Mucosa of gallbladder (tissue), 1 donor: ENCODE data around the gene OTOGL. TPM values are rescaled to one million over a fixed set of nuclear protein-coding genes. Genes with fewer than 3 reads are reported as not detected.
"Not testable (repeated sequence)": the region's sequence is repeated elsewhere in the genome, so short reads cannot be mapped to it uniquely, and the experiment has no call there.

ENCODE experiments used
- DNase-seq: peaks from one replicate; pipeline ENCODE4 v3.0.0-alpha.2; 2020; ENCODE audit warnings: low spot score
- total RNA-seq: library from RNA; stranded (reverse); gene quantifications from one replicate; pipeline ENCODE4 v1.2.1, GENCODE V29; 2021
- donor health status: DM: no; HTN: no; CAD: no.

Gene OTOGL
- total RNA-seq, 1 donor from 2014 or later = 0.20 TPM

DNA sequence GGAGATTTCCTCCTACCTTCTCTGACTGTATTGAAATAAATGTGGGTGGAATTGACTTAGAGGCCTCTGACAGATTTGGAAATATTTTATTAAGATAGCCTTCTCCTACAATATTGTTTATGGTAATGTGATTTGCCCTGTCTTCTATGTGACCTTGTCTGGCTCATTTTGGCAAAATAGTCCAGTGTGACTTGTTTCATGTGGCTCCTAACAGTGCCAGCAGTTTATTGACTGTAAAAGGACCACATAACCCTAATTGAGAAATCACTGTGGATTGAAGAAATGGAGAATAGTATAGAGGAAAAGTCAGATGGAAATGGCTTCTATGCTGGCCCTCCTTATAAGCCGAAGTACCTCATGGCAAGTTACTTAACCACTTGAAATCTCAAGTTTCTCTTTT, 173.8 kb downstream of the OTOGL start:
- DNase-seq = no peak

DNA sequence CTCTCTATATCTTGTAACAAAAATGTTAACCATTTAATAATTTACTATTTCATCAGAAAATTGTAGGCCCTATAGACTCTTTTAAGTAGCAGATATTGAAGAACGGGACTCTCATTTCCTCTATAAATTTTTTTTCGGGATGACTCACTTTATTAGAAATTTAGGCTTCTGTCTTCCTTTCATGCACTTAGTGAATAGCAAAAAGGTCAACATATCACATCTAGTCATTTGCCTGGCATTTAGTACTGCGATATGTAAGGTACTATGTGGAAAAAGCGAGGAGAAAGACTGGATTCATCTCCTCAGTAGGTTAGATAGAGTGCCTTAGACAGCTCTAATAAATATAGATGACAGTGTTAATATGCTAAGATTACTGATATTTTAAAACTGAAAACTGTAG, 178.4 kb downstream of the OTOGL start:
- no peak for DNase-seq

DNA sequence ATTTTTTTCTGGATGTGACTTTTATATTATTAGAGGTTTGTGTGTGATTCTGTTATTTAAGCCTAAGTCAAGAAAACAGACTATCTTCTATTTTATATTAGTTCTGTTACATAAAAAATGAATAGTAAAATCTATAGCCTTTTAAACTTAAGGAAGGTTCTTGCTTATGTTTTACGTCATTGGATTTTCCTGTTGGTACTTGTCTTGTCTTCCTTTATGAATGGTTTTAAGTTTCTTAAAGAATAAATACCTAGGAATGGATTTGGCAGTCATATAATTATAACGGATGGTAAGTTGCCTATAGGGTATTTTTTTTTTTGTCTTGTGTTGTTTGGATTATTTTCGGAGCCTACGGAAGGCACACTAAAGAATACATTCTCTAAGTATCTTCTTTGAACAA, 182.9 kb downstream of the OTOGL start:
- no peak for DNase-seq

DNA sequence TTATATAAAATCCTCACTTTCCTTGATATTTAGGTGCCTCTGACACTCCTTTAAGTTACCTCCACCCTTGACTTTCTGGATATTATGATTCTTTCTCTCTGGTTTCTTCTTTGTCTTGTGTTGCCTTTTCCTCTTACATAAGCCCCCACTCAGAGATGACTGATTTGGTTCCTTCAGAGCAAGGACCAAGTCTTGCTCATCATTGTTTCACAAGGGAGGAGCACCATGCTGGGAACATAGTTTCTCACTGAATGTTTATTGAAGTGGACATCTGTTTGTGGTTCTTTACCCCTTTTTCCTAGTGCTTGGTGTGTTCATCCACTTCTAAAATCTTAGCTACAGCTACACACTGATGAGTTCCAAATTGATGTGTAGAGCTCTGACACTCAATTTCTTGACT, 183.4 kb downstream of the OTOGL start:
- DNase-seq = no peak

DNA sequence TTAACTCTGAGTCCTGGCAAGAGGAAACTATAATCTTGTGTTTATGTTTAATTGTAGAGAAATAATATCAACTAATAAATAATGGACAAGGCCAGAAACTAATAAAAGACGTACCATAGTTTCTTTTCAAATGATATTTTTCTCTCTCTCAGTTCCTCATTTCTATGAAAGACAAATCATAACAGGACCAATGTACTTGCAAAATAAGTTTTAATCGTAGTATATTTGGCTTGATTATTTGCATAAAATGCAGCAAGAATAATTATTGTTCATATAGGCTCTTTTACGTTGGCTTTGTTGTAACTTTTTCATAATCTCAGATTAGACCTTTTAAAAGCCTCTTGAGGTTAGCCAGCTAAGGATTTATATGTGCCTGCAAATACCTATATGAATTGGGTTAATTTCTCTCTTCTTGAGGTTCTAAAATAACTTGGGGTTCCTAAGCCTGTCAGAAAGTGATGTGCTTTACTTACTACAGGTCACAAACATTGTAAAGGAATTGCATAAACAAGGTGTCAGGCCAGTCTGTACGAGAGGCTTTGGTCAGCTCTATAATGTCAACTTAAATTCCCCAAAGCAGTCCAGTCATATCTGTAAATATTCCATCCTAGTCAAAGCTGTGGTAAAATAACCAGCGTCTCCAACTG, 191.9 kb downstream of the OTOGL start:
- no peak for DNase-seq

DNA sequence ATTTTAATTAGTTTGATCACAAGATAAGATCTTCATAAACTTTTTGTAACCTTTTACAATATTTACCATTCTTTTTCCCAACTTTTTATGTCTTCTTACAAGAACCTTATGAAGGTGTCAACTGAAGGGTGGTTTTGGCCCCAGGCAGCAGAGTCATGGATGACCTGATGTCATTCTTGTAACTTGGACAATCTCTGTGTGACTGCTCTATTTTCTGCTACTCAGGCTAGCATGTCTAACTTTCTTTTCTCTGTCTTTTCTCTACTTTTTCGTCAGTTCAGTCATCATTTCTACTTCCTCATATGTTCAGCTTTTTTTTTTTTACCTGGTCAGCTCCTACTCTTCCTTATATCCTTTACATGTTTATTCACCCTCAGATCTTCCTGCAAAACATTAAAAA, 194.0 kb downstream of the OTOGL start:
- no peak for DNase-seq

DNA sequence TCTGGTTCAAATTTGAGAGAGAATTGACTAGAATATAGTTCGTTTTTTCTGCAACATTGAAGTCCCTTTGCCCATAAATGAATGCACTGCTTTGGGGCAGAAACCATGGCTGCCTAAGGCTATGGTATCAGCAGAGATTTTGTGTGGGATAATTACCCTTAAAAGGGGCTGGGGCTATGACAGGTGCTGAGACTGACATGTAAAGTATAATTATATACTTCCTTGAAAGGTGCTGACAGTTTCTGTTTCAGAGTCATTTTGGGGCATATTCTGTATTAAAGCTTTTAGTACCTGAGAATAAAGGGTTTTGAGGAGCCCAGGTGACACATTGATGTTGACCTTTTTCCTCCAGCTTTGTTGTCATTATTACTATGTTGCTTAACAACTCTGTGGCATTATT, 194.4 kb downstream of the OTOGL start:
- DNase-seq = no peak

DNA sequence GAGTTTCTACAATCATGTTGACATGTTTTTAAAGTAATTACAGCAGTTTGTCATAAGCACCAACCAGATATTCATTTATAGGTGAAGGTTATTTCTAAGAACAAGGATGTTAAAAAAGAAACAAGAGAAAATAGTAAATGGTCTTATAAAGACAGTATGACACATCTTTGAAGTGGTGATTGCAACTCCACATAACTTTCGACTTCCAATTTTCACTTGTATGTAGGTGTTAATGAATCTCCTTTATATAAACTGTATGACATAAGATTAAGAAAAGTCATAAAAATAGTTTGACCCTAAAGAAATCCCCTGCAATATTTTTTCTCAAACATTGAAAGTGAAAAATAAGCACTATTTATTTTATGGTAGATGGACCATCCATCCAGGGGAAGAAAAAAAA, 199.9 kb downstream of the OTOGL start:
- DNase-seq = no peak

DNA sequence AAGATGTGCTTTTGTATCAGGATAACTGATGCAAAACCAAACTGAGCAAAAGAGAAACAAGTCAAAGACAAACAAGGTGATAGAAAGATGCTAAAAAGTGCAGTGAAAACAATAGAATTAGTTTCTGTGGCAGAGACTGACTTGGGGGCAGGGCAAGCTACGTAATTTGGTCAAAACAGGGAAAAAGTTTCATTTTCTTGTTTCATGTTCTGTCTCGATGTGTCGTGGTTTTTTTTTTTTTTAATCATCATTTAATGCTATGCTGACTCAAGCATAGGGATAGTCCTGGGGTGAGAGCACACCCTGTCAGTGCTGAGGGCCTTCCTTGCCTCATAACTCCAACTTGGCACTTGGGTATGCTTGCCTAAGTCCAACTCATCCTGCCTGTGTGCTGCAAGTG, 200.6 kb downstream of the OTOGL start:
- DNase-seq = no peak

DNA sequence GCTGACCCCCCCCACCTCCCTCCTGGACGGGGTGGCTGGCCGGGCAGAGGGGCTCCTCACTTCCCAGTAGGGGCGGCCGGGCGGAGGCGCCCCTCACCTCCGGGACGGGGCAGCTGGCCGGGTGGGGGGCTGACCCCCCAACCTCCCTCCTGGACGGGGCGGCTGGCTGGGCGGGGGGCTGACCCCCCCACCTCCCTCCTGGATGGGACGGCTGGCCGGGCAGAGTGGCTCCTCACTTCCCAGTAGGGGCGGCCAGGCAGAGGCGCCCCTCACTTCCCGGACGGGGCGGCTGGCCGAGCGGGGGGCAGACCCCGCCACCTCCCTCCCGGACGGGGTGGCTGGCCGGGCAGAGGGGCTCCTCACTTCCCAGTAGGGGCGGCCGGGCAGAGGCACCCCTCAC, 208.1 kb downstream of the OTOGL start:
- DNase-seq = not testable (repeated sequence)

DNA sequence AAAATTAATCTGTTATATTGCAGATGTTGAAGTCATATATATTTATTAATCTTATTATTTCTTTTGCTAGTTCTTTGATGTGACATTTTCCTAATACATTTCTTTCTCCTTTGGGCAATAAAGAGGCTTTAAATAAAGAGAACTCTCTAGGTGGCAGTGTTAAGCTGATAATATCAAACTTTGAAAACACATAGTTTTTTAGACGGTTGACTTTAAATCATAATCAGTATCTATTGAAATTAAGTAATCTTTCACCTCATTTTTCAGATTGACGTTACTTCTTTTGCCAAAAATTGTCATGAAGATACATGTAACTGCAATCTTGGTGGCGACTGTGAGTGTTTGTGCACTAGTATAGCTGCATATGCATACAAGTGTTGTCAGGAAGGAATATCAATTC, 213.9 kb downstream of the OTOGL start:
- DNase-seq = no peak

DNA sequence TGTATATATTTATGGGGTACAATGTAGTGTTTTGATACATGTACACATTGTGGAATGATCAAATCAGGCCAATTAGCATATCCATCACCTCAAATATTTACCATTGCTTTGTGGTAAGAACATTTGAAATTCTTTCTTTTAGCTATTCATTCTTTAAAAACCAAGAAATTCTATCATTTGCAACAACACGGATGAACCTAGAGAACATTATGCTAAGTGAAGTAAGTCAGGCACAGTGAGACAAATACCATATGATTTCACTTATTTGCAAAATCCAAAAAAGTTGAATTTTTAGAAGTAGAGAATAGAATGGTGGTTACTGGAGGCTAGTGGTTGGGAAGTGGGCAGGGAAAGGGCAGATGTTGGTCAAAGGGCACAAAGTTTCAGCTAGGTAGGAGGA, 215.4 kb downstream of the OTOGL start:
- DNase-seq = no peak

DNA sequence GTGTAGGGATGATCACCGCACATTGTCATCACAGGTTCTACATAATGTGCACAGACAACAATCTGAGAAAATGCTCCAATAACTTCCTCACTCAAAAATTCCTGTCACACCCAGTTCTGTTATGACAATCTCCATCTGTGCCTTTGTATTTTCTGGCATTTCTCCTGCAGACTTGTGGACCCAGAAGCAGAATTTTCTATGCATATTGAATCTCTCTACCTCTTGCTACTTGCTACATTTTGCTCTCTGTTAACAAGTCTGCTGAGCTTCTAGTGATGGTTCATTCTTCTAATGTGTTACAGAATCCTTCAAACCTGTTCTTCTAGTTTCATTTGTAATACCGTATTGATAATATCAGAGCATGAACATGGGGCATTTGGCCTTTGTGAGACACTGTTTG, 216.9 kb downstream of the OTOGL start:
- DNase-seq = no peak

DNA sequence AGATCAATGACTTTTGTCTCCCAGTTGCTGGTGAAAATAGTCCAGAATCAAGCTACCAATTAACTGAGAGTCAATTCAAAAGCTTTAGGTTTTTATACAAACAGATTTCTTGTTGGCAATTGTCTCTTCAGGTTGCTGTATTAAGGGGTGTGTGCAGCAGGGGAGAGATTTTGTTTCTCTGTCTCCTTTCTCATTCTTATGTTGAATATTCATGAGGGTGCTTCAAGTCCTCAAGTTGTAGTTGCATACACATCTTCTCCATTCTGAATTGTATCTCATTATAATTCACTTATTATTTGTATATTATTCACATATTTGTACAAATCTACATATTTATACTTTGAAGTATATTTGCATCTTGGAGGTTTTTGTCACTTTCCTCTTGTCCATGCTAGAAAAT, 218.0 kb downstream of the OTOGL start:
- no peak for DNase-seq

DNA sequence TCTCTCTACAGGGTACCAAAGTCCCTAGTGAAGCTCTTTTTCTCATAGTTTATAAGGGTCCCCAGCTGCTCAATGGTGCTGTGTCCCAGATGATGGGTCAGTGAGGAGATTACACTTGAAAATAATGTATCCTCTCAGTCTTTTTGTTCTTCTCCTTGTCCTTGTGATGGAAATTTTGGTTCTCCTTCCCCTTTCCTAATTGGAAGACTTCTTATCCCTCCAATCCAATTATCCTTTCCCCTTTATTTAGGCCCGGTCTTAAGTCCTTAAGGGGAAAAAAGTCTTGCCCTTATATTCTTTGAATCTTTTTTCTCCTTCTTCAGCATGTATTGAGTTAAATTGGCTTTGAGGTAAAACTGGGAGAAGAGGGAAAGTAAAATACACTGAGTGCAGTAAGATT, 218.6 kb downstream of the OTOGL start:
- DNase-seq = no peak

DNA sequence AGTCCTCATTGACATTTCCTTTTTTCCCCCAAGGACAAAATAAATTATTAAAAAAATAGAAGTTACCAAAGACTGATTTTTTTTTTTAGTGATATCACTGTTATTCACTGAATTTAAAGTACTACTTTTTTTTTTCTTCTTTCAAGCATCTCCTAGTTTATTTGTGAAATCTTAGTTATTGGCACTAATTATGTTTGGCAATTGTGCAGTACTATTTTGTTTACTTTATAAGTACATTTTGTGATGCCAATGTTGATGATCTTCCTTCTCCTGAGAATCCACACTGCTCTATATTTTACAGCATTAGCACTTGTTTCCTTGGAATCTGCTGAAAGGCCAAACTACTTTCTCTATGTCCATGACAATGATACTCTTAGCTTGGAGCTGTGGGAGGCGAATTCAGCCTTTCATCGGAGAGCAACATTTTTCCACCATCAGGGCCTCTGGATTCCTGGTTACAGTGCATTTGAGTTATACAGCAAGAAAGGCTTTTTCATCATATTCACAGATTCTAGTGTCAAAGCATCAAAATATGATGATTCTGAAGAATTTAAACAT, 220.9 kb downstream of the OTOGL start:
- no peak for DNase-seq

DNA sequence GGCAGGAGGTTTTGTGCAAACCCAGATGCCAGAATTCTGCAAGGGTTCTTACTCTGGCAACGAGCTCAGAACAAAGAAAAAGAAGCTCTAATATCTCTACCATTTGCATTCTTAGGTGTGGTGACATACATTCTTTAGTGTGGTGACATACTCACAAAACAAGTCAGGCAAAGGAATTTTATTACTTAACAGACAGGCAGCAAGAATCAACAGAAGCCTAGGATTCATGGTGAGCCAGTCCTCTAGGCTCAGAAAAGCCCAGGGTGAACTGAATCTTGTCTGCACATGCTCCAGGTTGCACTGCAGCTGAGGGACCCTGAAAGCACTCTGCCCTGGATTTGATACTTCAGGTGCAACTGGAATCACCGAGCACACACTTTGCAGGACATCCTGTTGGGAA, 222.3 kb downstream of the OTOGL start:
- DNase-seq = no peak

DNA sequence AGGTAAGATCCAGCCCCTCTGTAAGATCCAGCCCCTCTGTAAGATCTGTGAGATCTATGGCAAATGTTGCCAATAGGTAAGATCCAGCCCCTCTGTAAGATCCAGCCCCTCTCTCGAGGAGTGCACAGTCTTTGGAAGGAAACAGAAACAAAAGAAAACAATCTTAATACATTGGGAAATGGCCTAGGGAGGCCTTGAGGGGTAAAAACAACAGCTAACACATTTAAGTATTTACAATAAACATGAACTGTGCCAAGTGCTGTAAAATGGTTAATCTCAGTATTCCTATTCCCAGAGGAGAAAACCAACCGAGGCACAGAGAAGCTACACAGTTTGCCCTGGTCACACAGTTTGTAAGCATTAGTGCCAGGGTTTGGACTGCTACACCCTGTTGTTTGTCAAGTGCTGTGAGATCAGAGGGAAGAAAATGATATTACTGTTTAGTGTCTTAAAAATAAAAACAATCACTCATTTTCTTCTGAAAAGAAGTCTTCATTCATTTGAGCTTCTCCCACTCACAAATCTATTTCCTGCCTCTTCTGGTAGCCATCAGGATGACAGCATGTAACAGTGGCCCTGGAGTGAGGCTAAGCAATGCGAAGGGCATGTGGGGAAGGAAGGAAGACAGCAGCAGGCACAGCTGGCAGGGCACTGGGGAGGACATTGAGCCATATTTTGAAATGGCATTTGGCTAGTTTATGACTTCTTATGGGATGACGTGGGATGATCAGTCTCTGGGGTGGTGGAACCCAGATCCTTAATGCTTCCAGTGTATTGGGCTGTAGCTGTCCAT, 226.0 kb downstream of the OTOGL start:
- no peak for DNase-seq

DNA sequence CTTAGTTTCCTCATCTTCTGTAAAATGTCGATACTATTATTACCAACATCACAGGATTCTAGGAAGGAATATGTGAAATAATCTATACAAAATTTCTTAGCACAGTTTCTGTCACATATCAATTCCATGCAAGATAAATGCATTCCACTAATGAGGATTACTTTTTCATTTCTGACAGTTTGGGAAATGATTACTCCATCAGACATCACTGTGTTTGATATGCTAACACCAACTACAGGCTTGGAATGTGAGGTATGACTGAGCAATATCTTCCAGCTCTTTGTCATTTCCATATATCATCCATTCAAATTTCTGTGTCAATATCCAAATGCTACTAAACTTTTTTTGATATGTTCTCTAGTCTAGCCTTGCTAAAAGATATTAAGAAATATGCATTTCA, 233.5 kb downstream of the OTOGL start:
- no peak for DNase-seq

DNA sequence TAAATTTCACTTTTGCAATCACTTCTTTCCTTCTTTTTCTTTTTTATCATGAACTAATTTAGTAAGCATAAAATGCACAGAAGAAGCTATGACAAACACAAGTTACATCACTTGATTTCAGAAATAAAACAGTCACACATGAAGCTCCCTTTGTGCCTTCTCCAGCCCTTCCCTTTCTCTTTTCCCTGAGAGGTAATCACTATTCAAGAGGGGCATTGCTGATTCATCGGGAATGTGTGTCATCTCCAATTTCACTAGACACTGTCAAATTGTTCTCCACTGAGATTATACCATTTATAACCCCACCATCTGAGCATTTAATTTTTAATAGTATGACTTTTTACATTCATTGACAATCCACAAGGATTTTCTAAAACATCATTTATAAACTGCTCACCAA, 253.1 kb downstream of the OTOGL start:
- DNase-seq = no peak

DNA sequence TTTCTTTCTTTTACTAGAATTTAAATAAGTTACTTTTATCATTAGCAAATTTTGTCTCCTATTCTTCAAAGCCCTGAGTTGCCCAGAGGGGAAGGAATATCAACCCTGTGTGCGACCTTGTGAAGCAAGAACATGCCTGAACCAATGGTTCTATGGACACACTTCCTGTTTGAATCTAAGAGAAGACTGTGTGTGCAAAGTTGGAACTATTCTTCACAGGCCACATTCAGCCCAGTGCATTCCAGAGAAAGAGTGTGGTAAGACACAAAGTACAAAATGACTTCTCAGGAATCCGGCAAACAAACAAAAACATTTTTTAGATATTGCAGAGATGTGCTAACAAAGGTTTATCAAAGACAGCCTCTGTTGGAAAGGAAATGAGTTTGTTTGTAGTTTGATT, 253.9 kb downstream of the OTOGL start:
- no peak for DNase-seq

DNA sequence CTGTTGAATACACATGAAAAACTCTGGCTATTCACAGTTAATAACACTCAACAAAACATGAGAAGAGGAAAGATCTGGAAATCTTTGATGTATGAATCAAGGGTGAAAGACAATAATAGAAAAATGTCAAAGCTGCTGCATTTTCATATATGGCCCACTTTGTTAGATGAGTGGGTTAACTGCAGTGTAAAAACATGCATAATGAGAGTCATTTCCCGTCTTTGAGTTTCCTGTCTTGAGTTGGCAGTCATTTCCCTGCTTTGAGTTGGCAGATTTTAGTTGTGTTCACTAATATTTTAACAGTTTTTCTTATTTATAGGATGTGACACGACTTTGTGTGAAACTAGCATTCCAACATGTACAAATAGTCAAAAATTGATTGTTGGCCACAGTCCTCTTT, 256.8 kb downstream of the OTOGL start:
- DNase-seq = no peak

DNA sequence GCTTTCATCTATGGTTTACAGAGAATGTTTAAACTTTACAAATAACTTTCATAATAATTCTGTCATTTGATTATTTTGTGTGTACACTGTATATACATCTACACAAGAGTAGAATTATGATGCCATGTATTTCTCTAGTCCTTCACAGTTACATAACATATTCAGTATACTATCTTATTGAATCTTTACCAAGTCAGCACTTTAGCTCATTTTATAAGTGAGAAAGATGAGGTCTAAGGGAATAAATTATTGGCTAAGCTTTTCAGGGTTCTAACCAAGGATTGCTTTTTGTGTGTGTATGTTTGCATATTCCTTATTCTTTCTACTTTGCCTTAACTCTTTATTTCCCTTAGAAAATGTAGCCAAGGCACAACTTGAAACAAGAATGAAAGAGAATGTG, 260.4 kb downstream of the OTOGL start:
- DNase-seq = no peak
